NCI-H82 (cell line): ENCODE data around the gene ITGAL.
"Not testable (repeated sequence)": the region's sequence is repeated elsewhere in the genome, so short reads cannot be mapped to it uniquely, and the experiment has no call there.

Experiments used
- DNase-seq: peaks from one replicate; lab custom pipeline; 2025; lab: John Stamatoyannopoulos, UW

The ITGAL gene

DNA sequence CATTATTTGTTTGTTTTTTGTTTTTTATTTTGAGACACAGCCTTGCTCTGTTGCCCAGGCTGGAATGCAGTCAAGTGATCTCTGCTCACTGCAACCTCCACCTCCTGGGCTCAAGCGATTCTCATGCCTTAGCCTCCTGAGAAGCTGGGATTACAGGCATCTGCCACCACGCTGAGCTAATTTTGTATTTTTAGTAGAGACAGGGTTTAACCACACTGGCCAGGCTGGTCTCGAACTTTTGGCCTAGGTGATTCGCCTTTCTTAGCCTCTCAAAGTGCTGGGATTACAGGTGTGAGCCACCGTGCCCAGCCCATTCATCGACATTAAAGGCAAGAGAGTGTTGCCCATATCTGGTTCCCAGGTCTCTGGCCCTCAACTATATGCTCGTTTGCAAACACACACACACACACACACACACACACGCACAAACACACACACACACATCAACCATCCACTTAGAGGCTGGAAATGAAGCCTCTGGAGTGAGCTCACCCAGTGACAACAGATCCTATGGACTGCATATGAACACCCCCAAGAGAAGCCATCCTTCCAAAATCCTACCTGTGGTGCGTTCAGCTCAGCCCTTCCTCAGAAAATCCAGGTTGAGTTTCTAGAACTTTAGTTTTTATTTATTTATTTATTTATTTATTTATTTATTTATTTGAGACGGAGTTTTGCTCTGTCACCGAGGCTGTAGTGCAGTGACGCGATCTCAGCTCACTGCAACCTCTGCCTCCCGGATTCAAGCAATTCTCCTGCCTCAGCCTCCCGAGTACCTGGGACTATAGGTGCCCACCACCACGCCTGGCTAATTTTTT lies 14.6 kb upstream of the ITGAL start:
- DNase-seq: no peak

- DNase-seq: no peak
Observed at GRCh38 chr16:30458561-30459394, 13.8 kb upstream of the ITGAL start.

GRCh38 chr16:30459456-30459855 lies 13.1 kb upstream of the ITGAL start:
- no peak for DNase-seq

DNA sequence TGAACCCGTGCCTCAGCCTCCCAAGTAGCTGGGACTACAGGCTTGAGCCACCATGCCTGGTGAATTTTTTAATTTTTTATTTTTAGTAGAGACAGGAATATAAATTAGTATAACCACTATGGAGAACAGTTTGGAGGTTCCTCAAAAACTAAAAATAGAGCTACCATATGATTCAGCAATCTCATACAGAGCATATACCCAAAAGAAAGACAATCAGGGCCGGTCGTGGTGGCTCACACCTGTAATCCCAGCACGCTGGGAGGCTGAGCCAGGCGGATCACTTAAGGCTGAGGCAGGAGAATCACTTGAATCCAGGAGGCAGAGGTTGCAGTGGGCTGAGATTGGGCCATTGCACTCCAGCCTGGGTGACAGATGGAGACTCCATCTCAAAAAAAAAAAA lies 11.1 kb upstream of the ITGAL start:
- not testable (repeated sequence) for DNase-seq

DNA sequence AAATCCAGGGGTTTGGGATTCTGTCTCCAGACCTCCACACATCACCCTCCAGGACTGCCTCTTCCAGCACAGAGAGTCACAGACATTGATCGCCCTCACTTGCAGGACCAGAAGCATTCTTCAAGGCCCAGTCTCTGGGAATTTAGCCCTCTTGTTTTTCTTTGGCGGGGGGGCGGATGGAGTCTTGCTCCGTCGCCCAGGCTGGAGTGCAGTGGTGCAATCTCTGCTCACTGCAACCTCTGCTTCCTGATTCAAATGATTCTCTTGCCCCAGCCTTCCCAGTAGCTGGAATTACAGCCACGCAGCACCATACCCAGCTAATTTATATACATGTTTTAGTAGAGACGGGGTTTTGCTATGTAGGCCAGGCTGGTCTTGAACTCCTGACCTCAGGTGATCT lies 8.5 kb upstream of the ITGAL start:
- DNase-seq: no peak

- DNase-seq: no peak
Observed at GRCh38 chr16:30470170-30470512, 2.4 kb upstream of the ITGAL start.

- no peak for DNase-seq
Observed at GRCh38 chr16:30470632-30470995, 1.9 kb upstream of the ITGAL start.

DNA sequence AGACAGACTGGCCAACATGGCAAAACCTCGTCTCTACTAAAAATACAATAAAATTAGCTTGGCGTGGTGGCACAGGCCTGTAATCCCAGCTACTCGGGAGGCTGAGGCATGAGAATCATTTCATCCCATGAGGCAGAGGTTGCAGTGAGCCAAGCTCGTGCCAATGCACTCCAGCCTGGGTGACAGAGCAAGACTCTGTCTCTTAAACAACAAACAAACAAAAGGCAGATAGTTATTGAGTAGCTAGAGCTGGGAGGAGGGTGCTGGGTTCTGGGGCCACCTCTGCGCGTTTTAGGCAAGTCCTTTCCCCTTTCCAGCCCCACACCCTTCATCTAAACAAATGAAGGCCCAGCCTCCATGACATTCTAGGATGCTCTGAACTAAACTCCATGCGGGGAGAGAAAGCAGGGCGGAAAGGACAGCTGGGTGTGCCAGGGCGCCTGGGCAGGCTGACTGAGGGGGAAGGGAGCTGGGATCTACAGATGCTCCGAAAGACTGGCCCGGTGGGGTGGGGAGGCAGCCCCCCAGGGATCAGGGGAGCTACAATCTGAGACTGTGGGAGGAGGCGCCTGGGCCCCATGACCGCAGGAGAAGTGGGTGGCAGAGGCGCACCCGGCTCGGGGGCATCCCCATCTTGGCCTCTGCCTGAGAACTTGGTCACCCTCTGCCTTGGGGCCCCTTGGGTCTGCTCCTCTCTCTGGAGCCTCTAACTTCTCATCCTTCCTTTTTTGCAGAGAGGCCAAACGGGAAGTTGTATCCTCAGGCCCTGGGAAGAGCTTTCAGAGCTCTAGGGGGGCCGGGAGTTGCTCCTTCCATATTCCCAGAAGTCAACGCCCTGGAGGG lies 910 bp downstream of the ITGAL start:
- DNase-seq: no peak

DNA sequence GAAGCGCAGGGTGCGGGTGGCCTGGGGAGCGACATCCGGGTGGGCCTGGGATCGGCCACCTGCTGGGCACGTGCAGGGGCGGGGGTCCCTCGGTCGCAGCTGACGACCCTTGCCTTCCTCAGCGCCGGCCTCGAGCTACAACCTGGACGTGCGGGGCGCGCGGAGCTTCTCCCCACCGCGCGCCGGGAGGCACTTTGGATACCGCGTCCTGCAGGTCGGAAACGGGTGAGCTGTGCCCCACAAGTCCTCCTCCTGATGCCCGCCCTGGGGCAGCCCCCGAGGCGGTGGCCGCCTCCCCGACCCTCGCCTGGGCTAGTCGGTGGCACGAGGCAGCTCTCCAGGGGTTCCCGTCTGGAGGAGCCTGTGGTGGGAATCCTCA lies 1.5 kb downstream of the ITGAL start:
- no peak for DNase-seq

DNA sequence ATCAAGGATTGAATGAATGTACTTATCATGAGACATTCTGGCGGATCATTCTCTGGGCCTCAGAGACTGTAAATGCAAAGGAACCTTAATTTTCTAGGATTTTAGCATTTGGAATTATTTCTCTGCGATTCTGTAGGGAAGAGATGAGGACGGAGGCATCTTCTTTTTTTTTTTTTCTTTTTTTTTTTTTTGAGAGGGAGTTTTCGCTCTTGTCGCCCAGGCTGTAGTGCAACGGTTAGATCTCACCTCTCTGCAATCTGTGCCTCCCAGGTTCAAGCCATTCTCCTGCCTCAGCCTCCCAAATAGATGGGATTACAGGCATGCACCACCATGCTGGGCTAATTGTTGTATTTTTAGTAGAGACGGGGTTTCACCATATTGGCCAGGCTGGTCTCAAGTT lies 2.1 kb downstream of the ITGAL start:
- DNase-seq: no peak

- no peak for DNase-seq
Observed at GRCh38 chr16:30476991-30477390, 4.4 kb downstream of the ITGAL start.

DNA sequence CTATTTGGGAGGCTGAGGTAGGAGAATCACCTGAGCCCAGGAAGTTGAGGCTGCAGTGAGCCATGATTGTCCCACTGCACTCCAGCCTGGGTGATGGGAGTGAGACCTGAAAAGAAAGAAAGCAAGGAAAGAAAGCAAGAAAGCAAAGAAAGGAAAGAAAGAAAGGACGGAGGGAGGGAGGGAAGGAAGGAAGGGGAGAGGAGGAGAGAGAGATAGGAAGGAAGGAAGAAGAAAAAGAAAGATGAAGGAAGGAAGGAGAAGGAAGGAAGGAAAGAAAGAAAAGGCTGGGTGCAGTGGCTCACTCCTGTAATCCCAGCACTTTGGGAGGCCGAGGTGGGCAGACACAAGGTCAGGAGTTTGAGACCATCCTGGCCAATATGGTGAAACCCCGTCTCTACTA lies 5.2 kb downstream of the ITGAL start:
- DNase-seq: not testable (repeated sequence)

GRCh38 chr16:30478766-30479478 lies 6.4 kb downstream of the ITGAL start:
- DNase-seq: no peak

- no peak for DNase-seq
Observed at GRCh38 chr16:30481381-30481780, 8.8 kb downstream of the ITGAL start.

- DNase-seq: no peak
Observed at GRCh38 chr16:30482366-30482765, 9.8 kb downstream of the ITGAL start.

DNA sequence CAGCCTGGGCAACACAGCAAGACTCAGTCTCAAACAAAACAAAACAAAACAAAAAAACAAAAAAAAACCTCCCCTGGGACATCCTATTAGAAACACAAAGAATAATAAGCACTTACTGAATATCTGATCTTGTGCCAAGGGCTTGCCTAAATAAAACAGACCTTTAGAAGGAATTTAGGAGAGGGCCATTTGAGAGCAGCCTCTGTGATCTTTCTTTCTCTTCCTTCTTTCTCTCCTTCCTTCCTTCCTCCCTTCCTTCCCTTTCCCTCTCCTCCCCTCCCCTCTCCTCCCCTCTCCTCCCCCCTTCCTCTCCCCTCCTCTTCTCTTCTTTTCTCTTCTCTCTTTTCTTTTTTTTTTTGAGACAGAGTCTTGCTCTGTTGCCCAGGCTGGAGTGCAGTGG lies 12.3 kb downstream of the ITGAL start:
- DNase-seq: no peak

DNA sequence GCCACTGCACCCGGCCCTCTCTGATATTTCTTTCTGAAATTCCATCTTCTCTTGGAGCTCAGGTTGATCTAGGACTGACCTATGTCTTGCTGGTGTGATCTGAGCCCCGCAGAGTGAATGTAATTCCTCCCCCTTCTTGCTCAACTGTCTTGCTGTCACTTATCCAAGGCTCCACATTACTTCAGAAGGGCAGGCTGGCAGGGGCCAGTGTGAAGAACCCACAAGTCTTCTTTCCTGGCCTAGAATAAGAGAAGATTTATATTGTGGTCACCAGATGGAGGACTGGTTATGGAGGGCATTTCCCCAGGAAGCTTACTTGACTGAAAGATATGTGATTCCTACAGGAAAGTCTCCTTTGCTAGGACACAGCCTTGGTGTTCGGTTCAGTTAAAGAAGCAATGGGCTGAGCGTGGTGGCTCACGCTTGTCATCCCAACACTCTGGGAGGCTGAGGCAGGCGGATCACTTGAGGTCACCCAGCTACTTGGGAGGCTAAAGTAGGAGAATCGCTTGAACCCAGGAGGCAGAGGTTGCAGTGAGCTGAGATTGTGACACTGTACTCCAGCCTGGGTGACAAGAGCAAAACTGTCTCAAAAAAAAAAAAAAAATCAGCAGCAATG lies 13.4 kb downstream of the ITGAL start:
- no peak for DNase-seq

GRCh38 chr16:30488764-30489605 lies 16.4 kb downstream of the ITGAL start:
- DNase-seq: no peak

DNA sequence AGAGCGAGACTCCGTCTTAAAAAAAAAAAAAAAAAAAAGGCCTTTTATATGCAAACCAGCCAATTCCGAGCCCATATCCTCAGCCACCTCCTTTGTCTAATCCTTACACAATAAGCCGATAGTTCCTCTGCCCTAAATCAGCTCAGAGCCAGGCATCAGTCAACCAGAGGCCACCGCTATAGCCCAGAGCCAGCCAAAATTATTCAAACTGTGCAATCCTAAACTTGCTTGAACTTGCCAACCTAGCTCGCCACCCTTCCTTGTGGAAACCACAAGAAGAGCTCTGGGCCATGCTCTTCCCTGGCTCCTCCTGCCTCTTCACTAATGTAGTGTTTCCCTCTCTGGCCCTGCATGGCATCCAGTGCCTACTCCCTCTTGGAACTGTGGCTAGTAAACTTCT lies 17.7 kb downstream of the ITGAL start:
- DNase-seq: peak; percentile 13

- DNase-seq: no peak
Observed at GRCh38 chr16:30491229-30491628, 18.7 kb downstream of the ITGAL start.
